DND-41 (cell line): ENCODE measurements around the gene SMARCA4.

Experiments used
- ATAC-seq: fragments of 200-7000 bp; cut with Tn5 transposase; 3 replicates; pipeline ENCODE4 v1.9.1; 2021; ENCODE audit warnings: low read depth; ENCODE audit not compliant: insufficient read depth
- DNase-seq: peaks from one replicate; pipeline ENCODE4 v3.0.0-alpha.2; 2020
- H2AFZ ChIP-seq: 2 replicates; pipeline ENCODE4 v1.6.0; 2012; ENCODE audit warnings: low read depth, low read length
- H3K27ac ChIP-seq: 2 replicates; pipeline ENCODE4 v1.5.1; 2012; ENCODE audit warnings: low read length, inconsistent platforms
- H3K27me3 ChIP-seq: fragments of 200-600 bp; sonication (generic); 2 replicates; pipeline ENCODE4 v1.6.0; 2012; ENCODE audit warnings: low read length, mild to moderate bottlenecking, inconsistent platforms; ENCODE audit not compliant: insufficient read depth, poor library complexity
- H3K36me3 ChIP-seq: 2 replicates; pipeline ENCODE4 v1.5.1; 2012; ENCODE audit warnings: low read length, inconsistent platforms; ENCODE audit not compliant: insufficient read depth
- H3K4me1 ChIP-seq: 2 replicates; pipeline ENCODE4 v1.5.1; 2012; ENCODE audit warnings: mild to moderate bottlenecking, low read length; ENCODE audit not compliant: insufficient read depth
- H3K4me2 ChIP-seq: 2 replicates; pipeline ENCODE4 v1.6.0; 2012; ENCODE audit warnings: mild to moderate bottlenecking, moderate library complexity, low read length, inconsistent platforms; ENCODE audit not compliant: insufficient read depth
- H3K4me3 ChIP-seq, 2 experiments: fragments of 200-600 bp in 1 of 2; shearing (Covaris generic) in 1 of 2; 2 replicates each; pipeline ENCODE4 v1.5.1; 2012 to 2016; ENCODE audit warnings: inconsistent platforms in 2 of 2, low read length in 2 of 2, mild to moderate bottlenecking in 2 of 2, low read depth in 1 of 2, moderate library complexity in 1 of 2
- H3K79me2 ChIP-seq: 2 replicates; pipeline ENCODE4 v1.6.0; 2012; ENCODE audit warnings: low read length, inconsistent platforms; ENCODE audit not compliant: insufficient read depth
- H3K9ac ChIP-seq: 2 replicates; pipeline ENCODE4 v1.6.0; 2012; ENCODE audit warnings: low read depth, mild to moderate bottlenecking, inconsistent platforms, low read length, moderate library complexity
- H3K9me3 ChIP-seq: 2 replicates; pipeline ENCODE4 v1.5.1; 2012; ENCODE audit warnings: low read length, moderate library complexity, mild to moderate bottlenecking, inconsistent platforms; ENCODE audit not compliant: insufficient read depth, severe bottlenecking
- H4K20me1 ChIP-seq: 2 replicates; pipeline ENCODE4 v1.6.0; 2012; ENCODE audit warnings: low read length; ENCODE audit not compliant: insufficient read depth
- CTCF ChIP-seq: IDR thresholded peaks from 2 replicates; pipeline ENCODE4 v1.5.1; 2012; ENCODE audit warnings: borderline replicate concordance, low read length, moderate library complexity, mild to moderate bottlenecking; ENCODE audit not compliant: poor library complexity, severe bottlenecking; ENCODE audit errors: extremely low read depth
- EZH2 ChIP-seq: IDR thresholded peaks from 3 replicates; pipeline ENCODE4 v1.6.1; 2012; ENCODE audit warnings: borderline replicate concordance, low read depth, mild to moderate bottlenecking, moderate library complexity, low read length, inconsistent platforms; ENCODE audit not compliant: severe bottlenecking

Gene SMARCA4

GRCh38 chr19:11018179-11018578 is 57.3 kb downstream of the SMARCA4 start:
- H3K9me3 ChIP-seq: no peaks in the 10 kb centered on the region
- H3K27ac ChIP-seq: no peak overlapping the region
- H3K4me3 ChIP-seq: no peak overlapping the region
- H3K4me2 ChIP-seq: no peak overlapping the region
- TF ChIP-seq CTCF (no peak), EZH2 (no peak)
- no peak overlapping the region for H2AFZ ChIP-seq
- H3K27me3 ChIP-seq: no peaks in the 10 kb centered on the region
- ATAC-seq: no peak
- no peaks in the 10 kb centered on the region for H3K4me1 ChIP-seq
- 0 out of 2 replicates have a peak, but pooled peaks cover 4% of the 10 kb centered on the region for H3K79me2 ChIP-seq
- H3K36me3 ChIP-seq: peaks cover 99% of the 10 kb centered on the region
- H4K20me1 ChIP-seq: peaks cover 36% of the 10 kb centered on the region
- no peak overlapping the region for H3K9ac ChIP-seq
- no peak for DNase-seq

GRCh38 chr19:11018763-11019162 is 57.9 kb downstream of the SMARCA4 start:
- TF ChIP-seq CTCF (no peak), EZH2 (no peak)
- peaks cover 34% of the 10 kb centered on the region for H4K20me1 ChIP-seq
- ATAC-seq: no peak
- no peak overlapping the region for H3K4me3 ChIP-seq
- H2AFZ ChIP-seq: no peak overlapping the region
- H3K27me3 ChIP-seq: no peaks in the 10 kb centered on the region
- H3K4me2 ChIP-seq: no peak overlapping the region
- no peaks in the 10 kb centered on the region for H3K4me1 ChIP-seq
- no peak overlapping the region for H3K27ac ChIP-seq
- H3K79me2 ChIP-seq: 0 out of 2 replicates have a peak, but pooled peaks cover 4% of the 10 kb centered on the region
- H3K36me3 ChIP-seq: peaks cover 99% of the 10 kb centered on the region
- no peak overlapping the region for H3K9ac ChIP-seq
- no peaks in the 10 kb centered on the region for H3K9me3 ChIP-seq
- no peak for DNase-seq

DNA sequence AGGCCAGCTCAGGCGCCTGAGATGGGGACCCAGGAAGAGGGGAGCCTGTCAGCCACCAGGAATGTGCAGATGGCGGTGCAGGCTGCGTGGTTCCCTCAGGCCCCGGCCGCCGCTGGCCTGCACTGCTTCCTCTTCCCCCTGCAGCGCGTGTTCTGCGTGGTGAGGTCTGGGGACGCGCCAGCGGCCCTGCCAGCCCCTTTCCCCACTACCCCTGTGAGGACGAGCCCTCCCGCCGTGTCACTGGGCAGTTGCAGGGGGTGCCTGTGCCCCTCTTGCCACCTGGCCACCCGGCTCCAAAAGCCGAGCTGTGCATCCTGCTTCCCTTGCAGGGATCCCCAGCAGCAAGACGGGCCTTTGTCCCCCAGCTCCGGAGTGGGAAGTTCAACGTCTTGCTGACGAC is 58.4 kb downstream of the SMARCA4 start:
- Histone ChIP-seq H3K9me3 (no peaks in the 10 kb centered on the region), H3K27ac (no peak overlapping the region), H2AFZ (no peak overlapping the region), H3K4me3 (no peak overlapping the region), H3K27me3 (no peaks in the 10 kb centered on the region), H3K4me2 (no peak overlapping the region), H3K9ac (no peak overlapping the region), H3K79me2 (0 out of 2 replicates have a peak, but pooled peaks cover 3% of the 10 kb centered on the region), H4K20me1 (peaks cover 32% of the 10 kb centered on the region), H3K36me3 (peaks cover 99% of the 10 kb centered on the region), H3K4me1 (no peaks in the 10 kb centered on the region)
- no peak for TF ChIP-seq CTCF
- ATAC-seq (no peak), DNase-seq (no peak)

- Histone ChIP-seq H3K27me3 (no peaks in the 10 kb centered on the region), H3K9me3 (no peaks in the 10 kb centered on the region)
These were observed 59.0 kb downstream of the SMARCA4 start for GRCh38 chr19:11019824-11020223.

More at GRCh38 chr19:11019824-11020223, 59.0 kb downstream of the SMARCA4 start:
- H3K4me1 ChIP-seq: no peaks in the 10 kb centered on the region
- ATAC-seq (no peak), DNase-seq (no peak)
- H3K27ac ChIP-seq: no peak overlapping the region
- peaks cover 99% of the 10 kb centered on the region for H3K36me3 ChIP-seq
- no peak overlapping the region for H3K9ac ChIP-seq
- no peak overlapping the region for H2AFZ ChIP-seq
- peaks cover 29% of the 10 kb centered on the region; the same call in 1 of the 2 replicates for H4K20me1 ChIP-seq
- TF ChIP-seq CTCF (no peak), EZH2 (no peak)
- no peak overlapping the region for H3K4me2 ChIP-seq
- H3K4me3 ChIP-seq: no peak overlapping the region
- 0 out of 2 replicates have a peak, but pooled peaks cover 2% of the 10 kb centered on the region for H3K79me2 ChIP-seq
